PC-3 (cell line): ENCODE data around the gene SULT4A1.

Experiments used
- EZH2 ChIP-seq: fragments of 300-600 bp; sonication (generic); IDR thresholded peaks from one replicate; pipeline ENCODE4 v1.6.1; 2017; ENCODE audit warnings: antibody characterized with exemption, mild to moderate bottlenecking, low read length; ENCODE audit not compliant: unreplicated experiment
- EZH2phosphoT487 ChIP-seq: fragments of 300-600 bp; sonication (generic); IDR thresholded peaks from 2 replicates; pipeline ENCODE4 v1.6.1; 2018; ENCODE audit warnings: mild to moderate bottlenecking, antibody characterized with exemption, low read length, borderline replicate concordance
- TF ChIP-seq, protein P1 (sequence below): fragments of 300-600 bp; sonication (generic); conservative IDR thresholded peaks from 2 replicates; pipeline ENCODE4 v1.5.1; 2017; ENCODE audit warnings: antibody characterized with exemption, low read depth, mild to moderate bottlenecking, low read length

DNA sequence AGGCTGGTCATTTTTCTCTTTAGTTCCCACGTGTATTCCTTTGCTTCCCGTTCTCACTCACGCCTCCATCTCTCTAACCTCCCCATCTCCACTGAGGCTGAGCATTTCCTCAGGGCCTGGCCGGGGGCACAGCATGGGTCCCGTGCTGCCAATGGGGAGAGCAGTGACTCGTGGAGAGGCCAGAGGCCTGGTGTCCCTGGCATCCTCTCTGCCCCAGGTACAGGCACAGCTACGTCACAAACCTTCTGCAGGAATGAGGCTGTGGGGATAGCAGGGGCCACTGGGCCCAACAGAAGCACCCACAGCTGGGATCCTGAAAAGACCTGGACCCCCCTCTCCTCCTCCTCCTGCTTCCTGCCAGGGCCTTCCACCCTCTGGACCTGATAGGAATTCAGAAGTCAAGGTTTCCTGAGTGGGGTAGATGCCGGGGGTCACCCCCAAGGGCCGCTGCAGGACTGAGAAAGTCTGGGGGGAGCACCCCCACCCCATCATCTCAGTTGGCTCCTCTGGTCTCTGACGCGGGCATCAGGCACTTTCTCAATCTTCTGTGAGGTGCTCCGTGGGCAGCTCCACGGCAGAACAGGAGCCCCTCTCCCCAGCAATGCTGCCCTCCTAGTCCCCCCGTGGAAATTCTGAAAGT is 17.7 kb upstream of the SULT4A1 start:
- TF ChIP-seq, protein P1, sequence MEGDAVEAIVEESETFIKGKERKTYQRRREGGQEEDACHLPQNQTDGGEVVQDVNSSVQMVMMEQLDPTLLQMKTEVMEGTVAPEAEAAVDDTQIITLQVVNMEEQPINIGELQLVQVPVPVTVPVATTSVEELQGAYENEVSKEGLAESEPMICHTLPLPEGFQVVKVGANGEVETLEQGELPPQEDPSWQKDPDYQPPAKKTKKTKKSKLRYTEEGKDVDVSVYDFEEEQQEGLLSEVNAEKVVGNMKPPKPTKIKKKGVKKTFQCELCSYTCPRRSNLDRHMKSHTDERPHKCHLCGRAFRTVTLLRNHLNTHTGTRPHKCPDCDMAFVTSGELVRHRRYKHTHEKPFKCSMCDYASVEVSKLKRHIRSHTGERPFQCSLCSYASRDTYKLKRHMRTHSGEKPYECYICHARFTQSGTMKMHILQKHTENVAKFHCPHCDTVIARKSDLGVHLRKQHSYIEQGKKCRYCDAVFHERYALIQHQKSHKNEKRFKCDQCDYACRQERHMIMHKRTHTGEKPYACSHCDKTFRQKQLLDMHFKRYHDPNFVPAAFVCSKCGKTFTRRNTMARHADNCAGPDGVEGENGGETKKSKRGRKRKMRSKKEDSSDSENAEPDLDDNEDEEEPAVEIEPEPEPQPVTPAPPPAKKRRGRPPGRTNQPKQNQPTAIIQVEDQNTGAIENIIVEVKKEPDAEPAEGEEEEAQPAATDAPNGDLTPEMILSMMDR: no peak
- no peak for TF ChIP-seq EZH2
- TF ChIP-seq EZH2phosphoT487: no peak
